ENCODE data around the gene GPRIN3.
"Not testable (repeated sequence)": the region's sequence is repeated elsewhere in the genome, so short reads cannot be mapped to it uniquely, and the experiment has no call there.

The GPRIN3 gene

GRCh38 chr4:89256203-89256800 lies 51.3 kb downstream of the GPRIN3 start:
- DNase-seq (ENCODE audit: low read depth), result no peak

- DNase-seq (ENCODE audit: low read depth), result peak; percentile 20
Observed at GRCh38 chr4:89254847-89255246, 52.8 kb downstream of the GPRIN3 start.

GRCh38 chr4:89254347-89254746 lies 53.3 kb downstream of the GPRIN3 start:
- not testable (repeated sequence) for DNase-seq (ENCODE audit: low read depth)

GRCh38 chr4:89253935-89254334 lies 53.7 kb downstream of the GPRIN3 start:
- DNase-seq (ENCODE audit: low read depth), result no peak

- no peak for DNase-seq (ENCODE audit: low read depth)
Observed at GRCh38 chr4:89253311-89253710, 54.3 kb downstream of the GPRIN3 start.

GRCh38 chr4:89251396-89251795 lies 56.2 kb downstream of the GPRIN3 start:
- DNase-seq (ENCODE audit: low read depth), result no peak

GRCh38 chr4:89249716-89250361 lies 57.8 kb downstream of the GPRIN3 start:
- no peak for DNase-seq (ENCODE audit: low read depth)

- no peak for DNase-seq (ENCODE audit: low read depth)
Observed at GRCh38 chr4:89249313-89249712, 58.3 kb downstream of the GPRIN3 start.

- no peak for DNase-seq (ENCODE audit: low read depth)
Observed at GRCh38 chr4:89248879-89249281, 58.7 kb downstream of the GPRIN3 start.

- DNase-seq (ENCODE audit: low read depth), result no peak
Observed at GRCh38 chr4:89247951-89248350, 59.6 kb downstream of the GPRIN3 start.

GRCh38 chr4:89245459-89245858 lies 62.1 kb downstream of the GPRIN3 start:
- no peak for DNase-seq (ENCODE audit: low read depth)

- no peak for DNase-seq (ENCODE audit: low read depth)
Observed at GRCh38 chr4:89243733-89244252, 63.8 kb downstream of the GPRIN3 start.

GRCh38 chr4:89242864-89243732 lies 64.5 kb downstream of the GPRIN3 start:
- no peak for DNase-seq (ENCODE audit: low read depth)

GRCh38 chr4:89242216-89242615 lies 65.4 kb downstream of the GPRIN3 start:
- no peak for DNase-seq (ENCODE audit: low read depth)

GRCh38 chr4:89230271-89230670 lies 77.3 kb downstream of the GPRIN3 start:
- no peak for DNase-seq (ENCODE audit: low read depth)

GRCh38 chr4:89226665-89227574 lies 80.7 kb downstream of the GPRIN3 start:
- peak; percentile 64 for DNase-seq (ENCODE audit: low read depth)

- DNase-seq (ENCODE audit: low read depth), result no peak
Observed at GRCh38 chr4:89222170-89222569, 85.4 kb downstream of the GPRIN3 start.

GRCh38 chr4:89221167-89221867 lies 86.3 kb downstream of the GPRIN3 start:
- no peak for DNase-seq (ENCODE audit: low read depth)

- DNase-seq (ENCODE audit: low read depth), result no peak
Observed at GRCh38 chr4:89218587-89218986, 89.0 kb downstream of the GPRIN3 start.

- DNase-seq (ENCODE audit: low read depth), result no peak
Observed at GRCh38 chr4:89217604-89218003, 90.0 kb downstream of the GPRIN3 start.

GRCh38 chr4:89216866-89217265 lies 90.7 kb downstream of the GPRIN3 start:
- DNase-seq (ENCODE audit: low read depth), result no peak
